B cell (primary cell): ENCODE data around the gene ARHGEF4. TPM values are rescaled to one million over a fixed set of nuclear protein-coding genes. Genes with fewer than 3 reads are reported as not detected.

Source experiments
- ATAC-seq: fragments of 200-7000 bp; cut with Tn5 transposase; one replicate; pipeline ENCODE4 v1.10.0; 2021; ENCODE audit warnings: low read depth, mild to moderate bottlenecking, moderate number of reproducible peaks, moderate library complexity
- CTCF ChIA-PET: fragments of 350-600 bp; sonication (Branson Sonifier 250); formaldehyde crosslinking; loops from one replicate; lab custom pipeline; 2021; ENCODE audit warnings: antibody characterized with exemption, inconsistent platforms; lab: Charles Lee
- POLR2A ChIA-PET: fragments of 350-600 bp; sonication (Branson Sonifier 250); formaldehyde crosslinking; loops from one replicate; lab custom pipeline; 2021; ENCODE audit warnings: antibody characterized with exemption; lab: Charles Lee
- DNase-seq: peaks from one replicate; pipeline ENCODE4 v3.0.0; 2013
- H2AFZ ChIP-seq: 2 replicates; pipeline ENCODE4 v1.6.1; 2012; ENCODE audit warnings: mild to moderate bottlenecking, low read depth, low read length; ENCODE audit not compliant: insufficient read depth, poor library complexity, severe bottlenecking
- H3K27ac ChIP-seq, 2 donors: 1 replicate in 1 of 2; 2 replicates in 1 of 2; pipeline ENCODE4 v1.5.1; 2012 to 2013; ENCODE audit warnings: low read length in 2 of 2, mild to moderate bottlenecking in 2 of 2, moderate library complexity in 1 of 2
- H3K27me3 ChIP-seq, 4 experiments: fragments of 200-600 bp in 1 of 4; sonication (generic) in 1 of 4; replicated peaks in 1 of 4; 1 replicate in 2 of 4; 2 replicates in 2 of 4; pipeline versions ENCODE4 v1.6.1 to v1.7.0; 2013 to 2016; ENCODE audit warnings: low read length in 3 of 4, mild to moderate bottlenecking in 2 of 4, mixed read lengths in 1 of 4, moderate library complexity in 1 of 4; ENCODE audit not compliant: insufficient read depth in 4 of 4, control insufficient read depth in 3 of 4; ENCODE audit errors: control extremely low read depth in 1 of 4
- H3K36me3 ChIP-seq, 2 experiments: replicated peaks in 1 of 2; 1 replicate in 1 of 2; 2 replicates in 1 of 2; pipeline versions ENCODE4 v1.6.1 to v1.7.1; 2013; ENCODE audit warnings: low read length in 1 of 2; ENCODE audit not compliant: insufficient read depth in 2 of 2, control insufficient read depth in 1 of 2; ENCODE audit errors: control extremely low read depth in 1 of 2, extremely low read depth in 1 of 2
- H3K4me1 ChIP-seq, 2 donors: fragments of 200-600 bp in 1 of 2; sonication (generic) in 1 of 2; 1 replicate in 1 of 2; 2 replicates in 1 of 2; pipeline versions ENCODE4 v1.5.1 to v1.6.1; 2013 to 2017; ENCODE audit warnings: low read length in 2 of 2; ENCODE audit not compliant: control insufficient read depth in 2 of 2, insufficient read depth in 2 of 2
- H3K4me2 ChIP-seq: replicated peaks from 2 replicates; pipeline ENCODE3; 2012; ENCODE audit warnings: mild to moderate bottlenecking, low read depth, low read length; ENCODE audit not compliant: poor library complexity, severe bottlenecking
- H3K4me3 ChIP-seq, 5 experiments: fragments of 200-600 bp in 1 of 5; sonication (generic) in 1 of 5; 1 replicate in 3 of 5; 2 replicates in 2 of 5; pipeline versions ENCODE4 v1.5.1 to v1.7.0; 2011 to 2016; ENCODE audit warnings: low read length in 4 of 5, mild to moderate bottlenecking in 4 of 5, low read depth in 2 of 5, control low read depth in 1 of 5, moderate library complexity in 1 of 5; ENCODE audit not compliant: insufficient read depth in 1 of 5; ENCODE audit errors: control extremely low read depth in 1 of 5, extremely low read depth in 1 of 5
- H3K79me2 ChIP-seq: fragments of 200-600 bp; sonication (generic); one replicate; pipeline ENCODE4 v1.6.0; 2016; ENCODE audit warnings: low read length; ENCODE audit not compliant: control insufficient read depth, insufficient read depth
- H3K9ac ChIP-seq: fragments of 200-600 bp; sonication (generic); 2 replicates; pipeline ENCODE4 v1.6.1; 2017; ENCODE audit warnings: mild to moderate bottlenecking, low read length, moderate library complexity
- H3K9me3 ChIP-seq, 3 donors: one replicate each; pipeline versions ENCODE4 v1.6.1 to v1.7.1; 2013; ENCODE audit warnings: low read length in 2 of 3; ENCODE audit not compliant: control insufficient read depth in 2 of 3, insufficient read depth in 1 of 3; ENCODE audit errors: control extremely low read depth in 1 of 3
- H4K20me1 ChIP-seq: 2 replicates; pipeline ENCODE4 v1.6.0; 2012; ENCODE audit warnings: mild to moderate bottlenecking, low read length; ENCODE audit not compliant: insufficient read depth, control insufficient read depth, poor library complexity, severe bottlenecking
- H3K27ac Mint-ChIP-seq: one replicate; pipeline ENCODE4 v1.8.0; 2021; ENCODE audit warnings: mixed read lengths
- H3K27me3 Mint-ChIP-seq: one replicate; pipeline ENCODE4 v1.8.0; 2021; ENCODE audit warnings: mixed read lengths
- H3K4me1 Mint-ChIP-seq: one replicate; pipeline ENCODE4 v1.8.0; 2021; ENCODE audit warnings: mixed read lengths
- H3K4me3 Mint-ChIP-seq: one replicate; pipeline ENCODE4 v1.8.0; 2021; ENCODE audit warnings: mixed read lengths
- H3K9me3 Mint-ChIP-seq: one replicate; pipeline ENCODE4 v1.8.0; 2022; ENCODE audit warnings: mixed read lengths; ENCODE audit not compliant: insufficient read depth
- EZH2 ChIP-seq: IDR thresholded peaks from 2 replicates; pipeline ENCODE4 v1.6.1; 2012; ENCODE audit warnings: borderline replicate concordance, low read depth, mild to moderate bottlenecking, moderate library complexity, low read length; ENCODE audit not compliant: insufficient read depth, poor library complexity, severe bottlenecking
- WGBS: methylation state at CpG from one replicate; pipeline ENCODE4 v1.1.5; 2013; ENCODE audit warnings: missing lambda C conversion rate; ENCODE audit not compliant: insufficient coverage; 5-methylcytosine and 5-hydroxymethylcytosine counted together
- intact Hi-C: fragments of 100-400 bp; cut with micrococcal nuclease; formaldehyde crosslinking; loops from one replicate; pipeline ENCODE4 v1.10.0; 2022
- polyA plus RNA-seq: library from polyadenylated mRNA; depleted of rRNA; stranded (reverse); fragments of >200 nt; gene quantifications from 2 replicates; pipeline ENCODE4 v1.2.3, GENCODE V29; 2012
- total RNA-seq, 2 donors: library from RNA; stranded (reverse); fragments of 120-200 nt in 1 of 2; gene quantifications; 1 replicate in 1 of 2; 2 replicates in 1 of 2; pipeline versions ENCODE4 v1.2.3 to v1.2.4, GENCODE V29; 2013 to 2022
- TF ChIP-seq, protein P1 (sequence below): fragments of 200-600 bp; IDR thresholded peaks from one replicate; pipeline ENCODE4 v1.8.0; 2022; ENCODE audit warnings: antibody characterized with exemption, mild to moderate bottlenecking

ARHGEF4 gene
- total and polyA plus RNA-seq, 2 donors (not counting 1 experiment from before 2014, with no cell fraction given) = 2.1 TPM; not detected in 1

DNA sequence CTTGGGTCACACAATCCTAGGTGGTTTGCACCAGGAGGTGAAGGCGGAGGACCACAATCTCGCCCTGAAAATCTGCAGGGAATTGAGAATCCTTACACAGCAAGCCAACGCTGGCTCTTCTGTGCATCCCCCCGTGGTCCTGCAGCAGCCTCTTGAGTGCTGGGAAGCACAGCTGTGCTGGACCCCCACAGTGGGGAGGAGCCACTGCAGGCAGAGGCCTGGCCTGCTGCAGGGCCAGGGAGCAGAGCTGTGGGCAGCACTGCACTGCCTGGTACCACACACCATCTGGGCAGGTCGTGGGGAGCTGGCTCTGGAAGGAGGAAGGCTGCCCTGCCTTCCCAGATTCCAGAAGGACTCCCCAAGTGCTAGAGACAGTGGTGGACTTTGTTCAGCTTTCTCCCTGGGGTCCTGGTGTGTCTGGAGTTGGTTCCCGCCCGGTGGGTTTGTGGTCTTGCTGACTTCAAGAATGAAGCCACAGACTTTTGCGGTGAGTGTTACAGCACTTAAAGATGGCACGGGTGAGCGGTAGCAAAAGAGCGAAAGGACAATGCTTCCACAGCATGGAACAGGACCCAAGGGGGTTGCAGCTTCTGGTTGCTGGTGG, 150.3 kb downstream of the ARHGEF4 start:
- no peaks in the 10 kb centered on the region for H3K27me3 ChIP-seq
- Mint-ChIP-seq H3K4me3 (no peak overlapping the region), H3K9me3 (peaks cover 3% of the 10 kb centered on the region), H3K27ac (no peak overlapping the region), H3K4me1 (peaks cover 14% of the 10 kb centered on the region), H3K27me3 (no peaks in the 10 kb centered on the region)
- H3K9ac ChIP-seq = no peak overlapping the region
- no peak for DNase-seq
- no peaks in the 10 kb centered on the region for H3K79me2 ChIP-seq
- no peak overlapping the region for H3K4me3 ChIP-seq
- H3K9me3 ChIP-seq = peaks cover 0 to 10% (median 0%) of the 10 kb centered on the region in 3 donors
- H3K27ac ChIP-seq = no peak overlapping the region
- intact Hi-C loops = no loop called here
- TF ChIP-seq EZH2 = no peak
- TF ChIP-seq, protein P1, sequence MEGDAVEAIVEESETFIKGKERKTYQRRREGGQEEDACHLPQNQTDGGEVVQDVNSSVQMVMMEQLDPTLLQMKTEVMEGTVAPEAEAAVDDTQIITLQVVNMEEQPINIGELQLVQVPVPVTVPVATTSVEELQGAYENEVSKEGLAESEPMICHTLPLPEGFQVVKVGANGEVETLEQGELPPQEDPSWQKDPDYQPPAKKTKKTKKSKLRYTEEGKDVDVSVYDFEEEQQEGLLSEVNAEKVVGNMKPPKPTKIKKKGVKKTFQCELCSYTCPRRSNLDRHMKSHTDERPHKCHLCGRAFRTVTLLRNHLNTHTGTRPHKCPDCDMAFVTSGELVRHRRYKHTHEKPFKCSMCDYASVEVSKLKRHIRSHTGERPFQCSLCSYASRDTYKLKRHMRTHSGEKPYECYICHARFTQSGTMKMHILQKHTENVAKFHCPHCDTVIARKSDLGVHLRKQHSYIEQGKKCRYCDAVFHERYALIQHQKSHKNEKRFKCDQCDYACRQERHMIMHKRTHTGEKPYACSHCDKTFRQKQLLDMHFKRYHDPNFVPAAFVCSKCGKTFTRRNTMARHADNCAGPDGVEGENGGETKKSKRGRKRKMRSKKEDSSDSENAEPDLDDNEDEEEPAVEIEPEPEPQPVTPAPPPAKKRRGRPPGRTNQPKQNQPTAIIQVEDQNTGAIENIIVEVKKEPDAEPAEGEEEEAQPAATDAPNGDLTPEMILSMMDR = no peak
- H3K36me3 ChIP-seq = no peaks in the 10 kb centered on the region
- WGBS = 88% methylated on average over 11 of the region's 11 CpGs
- ChIA-PET POLR2A (interaction anchor here (0.6 kb wide), 1 partner anchor 560 kb away, joined by 4 read pairs; no protein-coding TSS in a partner anchor), CTCF (no interaction called here)
- H3K4me2 ChIP-seq = no peak overlapping the region
- H4K20me1 ChIP-seq = no peaks in the 10 kb centered on the region
- peaks cover 7 to 13% of the 10 kb centered on the region in 2 donors for H3K4me1 ChIP-seq
- no peak overlapping the region for H2AFZ ChIP-seq
- ATAC-seq = no peak
